IPS-20b (cell line): ENCODE results near the gene MAP3K9.
A peak's percentile ranks its signal among the peaks of the same experiment; 100 is the strongest.

Source experiments
- H3K27ac ChIP-seq: one replicate; pipeline ENCODE4 v1.5.1; 2013; ENCODE audit warnings: low read length
- H3K27me3 ChIP-seq: 2 replicates; pipeline ENCODE4 v1.6.1; 2013; ENCODE audit warnings: mild to moderate bottlenecking, low read length, inconsistent platforms; ENCODE audit not compliant: insufficient read depth
- H3K36me3 ChIP-seq: 2 replicates; pipeline ENCODE4 v1.6.1; 2013; ENCODE audit warnings: low read depth, mild to moderate bottlenecking, inconsistent platforms, low read length, moderate library complexity; ENCODE audit not compliant: insufficient read depth
- H3K4me1 ChIP-seq: 2 replicates; pipeline ENCODE4 v1.6.1; 2013; ENCODE audit warnings: mild to moderate bottlenecking, control low read depth, inconsistent platforms, low read length, moderate library complexity; ENCODE audit not compliant: insufficient read depth
- H3K4me3 ChIP-seq: 2 replicates; pipeline ENCODE4 v1.5.1; 2013; ENCODE audit warnings: mild to moderate bottlenecking, low read length, inconsistent platforms
- H3K9ac ChIP-seq: 2 replicates; pipeline ENCODE4 v1.6.1; 2013; ENCODE audit warnings: low read depth, mild to moderate bottlenecking, inconsistent platforms, low read length, moderate library complexity
- H3K9me3 ChIP-seq: 2 replicates; pipeline ENCODE4 v1.6.1; 2013; ENCODE audit warnings: mild to moderate bottlenecking, low read depth, low read length, inconsistent platforms; ENCODE audit not compliant: insufficient read depth

The MAP3K9 gene

DNA sequence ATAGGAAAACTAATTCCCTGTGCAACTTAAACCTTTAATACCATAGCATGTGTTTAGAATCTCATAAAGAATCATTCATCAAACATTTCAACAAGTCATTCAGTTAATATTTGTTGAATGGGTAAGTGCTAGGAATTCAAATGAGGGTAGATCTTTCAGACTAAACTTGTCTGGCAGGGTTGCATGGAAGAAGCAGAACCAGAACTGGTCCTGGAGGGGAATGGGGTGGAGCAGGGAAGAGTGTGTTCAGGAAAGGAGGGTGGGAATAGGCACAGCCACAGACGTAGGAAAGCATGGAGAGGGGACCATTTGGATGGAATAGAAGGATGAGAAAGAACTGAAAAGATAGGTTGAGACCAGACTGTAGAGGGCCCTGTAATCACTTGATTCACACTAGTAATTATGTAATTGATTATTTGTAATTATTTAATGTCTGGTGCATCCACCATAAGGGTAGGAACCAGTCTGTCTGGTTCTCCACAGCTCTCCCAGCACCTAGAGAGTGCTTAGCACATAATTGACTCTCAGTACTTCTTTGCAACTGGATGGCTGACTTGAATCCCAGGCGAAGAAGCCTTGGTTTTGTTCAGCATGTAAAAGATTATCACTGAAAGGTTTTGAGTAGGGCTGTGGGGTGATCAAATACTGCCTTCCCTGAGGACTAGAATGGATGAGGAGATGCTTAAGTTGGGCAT is 3.0 kb upstream of the MAP3K9 start:
- Histone ChIP-seq H3K4me1 (peaks cover 19% of the 10 kb centered on the region), H3K9ac (peak overlapping the region; percentile 26; the same call in 1 of the 2 replicates), H3K36me3 (no peaks in the 10 kb centered on the region)

GRCh38 chr14:70811578-70811977 is 2.3 kb upstream of the MAP3K9 start:
- Histone ChIP-seq H3K27ac (no peak overlapping the region), H3K9me3 (no peaks in the 10 kb centered on the region), H3K36me3 (no peaks in the 10 kb centered on the region), H3K27me3 (no peaks in the 10 kb centered on the region), H3K4me3 (peak overlapping the region; percentile 96), H3K4me1 (peaks cover 18% of the 10 kb centered on the region), H3K9ac (peak overlapping the region; percentile 26; the same call in 1 of the 2 replicates)

More for the DNA sequence above, 3.0 kb upstream of the MAP3K9 start:
- Histone ChIP-seq H3K9me3 (no peaks in the 10 kb centered on the region), H3K27ac (no peak overlapping the region), H3K27me3 (no peaks in the 10 kb centered on the region), H3K4me3 (peak overlapping the region; percentile 96)

- H3K9me3 ChIP-seq, result no peaks in the 10 kb centered on the region
- H3K4me1 ChIP-seq, result peaks cover 15% of the 10 kb centered on the region
- H3K27me3 ChIP-seq, result no peaks in the 10 kb centered on the region
- H3K4me3 ChIP-seq, result peak overlapping the region; percentile 96
- no peaks in the 10 kb centered on the region for H3K36me3 ChIP-seq
- H3K27ac ChIP-seq, result no peak overlapping the region
- H3K9ac ChIP-seq, result peak overlapping the region; percentile 94; the same call in 1 of the 2 replicates
Observed at GRCh38 chr14:70811050-70811449, 1.7 kb upstream of the MAP3K9 start.

GRCh38 chr14:70810621-70811020 is 1.3 kb upstream of the MAP3K9 start:
- peak overlapping the region; percentile 28 for H3K27ac ChIP-seq
- H3K27me3 ChIP-seq, result no peaks in the 10 kb centered on the region
- no peaks in the 10 kb centered on the region for H3K9me3 ChIP-seq
- peak overlapping the region; percentile 94 for H3K9ac ChIP-seq
- peak overlapping the region; percentile 96 for H3K4me3 ChIP-seq
- peaks cover 15% of the 10 kb centered on the region for H3K4me1 ChIP-seq
- H3K36me3 ChIP-seq, result no peaks in the 10 kb centered on the region

DNA sequence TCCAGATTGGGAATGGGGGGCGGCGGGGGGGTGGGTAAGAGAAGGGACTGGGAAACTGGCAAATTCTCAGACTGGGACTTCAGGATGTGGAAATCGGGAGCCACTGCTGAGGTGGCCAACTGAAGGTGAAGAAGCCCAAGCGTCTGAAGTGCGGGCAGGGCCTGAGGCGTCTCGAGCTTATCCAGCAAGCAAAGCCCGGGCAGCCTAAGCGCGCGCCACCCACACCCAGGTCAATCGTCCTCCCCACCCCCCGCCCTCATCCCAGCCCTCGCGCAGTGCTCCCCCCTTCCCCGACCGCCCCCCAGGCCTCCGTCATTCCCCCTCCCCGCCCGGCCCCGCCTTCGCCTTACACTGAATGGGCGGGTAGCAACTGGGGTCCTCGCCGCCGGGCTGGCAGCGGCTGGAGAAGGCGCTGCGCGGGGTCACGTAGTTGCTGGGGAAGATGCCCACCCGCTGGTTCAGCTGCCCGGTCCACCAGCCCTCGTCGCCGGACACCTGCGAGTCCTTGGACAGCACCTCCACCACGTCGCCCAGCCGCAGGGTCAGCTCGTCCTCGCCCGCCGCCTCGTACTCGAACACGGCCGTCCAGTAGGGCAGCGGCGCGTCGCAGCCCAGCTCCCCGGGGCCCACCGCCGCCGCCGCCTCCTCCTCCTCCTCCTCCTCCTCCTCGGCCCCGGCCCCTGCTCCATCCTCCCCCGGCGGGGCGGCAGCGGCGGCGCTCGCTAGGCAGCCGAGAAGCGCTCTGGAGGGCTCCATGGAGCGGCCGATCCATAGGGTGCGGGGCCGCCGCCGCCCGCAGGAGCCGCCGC is 693 bp downstream of the MAP3K9 start:
- no peak overlapping the region for H3K27ac ChIP-seq
- H3K9ac ChIP-seq, result peak overlapping the region; percentile 49; the same call in 1 of the 2 replicates
- no peaks in the 10 kb centered on the region for H3K27me3 ChIP-seq
- no peaks in the 10 kb centered on the region for H3K9me3 ChIP-seq
- peaks cover 15% of the 10 kb centered on the region for H3K4me1 ChIP-seq
- peak overlapping the region; percentile 70 for H3K4me3 ChIP-seq
- H3K36me3 ChIP-seq, result no peaks in the 10 kb centered on the region

DNA sequence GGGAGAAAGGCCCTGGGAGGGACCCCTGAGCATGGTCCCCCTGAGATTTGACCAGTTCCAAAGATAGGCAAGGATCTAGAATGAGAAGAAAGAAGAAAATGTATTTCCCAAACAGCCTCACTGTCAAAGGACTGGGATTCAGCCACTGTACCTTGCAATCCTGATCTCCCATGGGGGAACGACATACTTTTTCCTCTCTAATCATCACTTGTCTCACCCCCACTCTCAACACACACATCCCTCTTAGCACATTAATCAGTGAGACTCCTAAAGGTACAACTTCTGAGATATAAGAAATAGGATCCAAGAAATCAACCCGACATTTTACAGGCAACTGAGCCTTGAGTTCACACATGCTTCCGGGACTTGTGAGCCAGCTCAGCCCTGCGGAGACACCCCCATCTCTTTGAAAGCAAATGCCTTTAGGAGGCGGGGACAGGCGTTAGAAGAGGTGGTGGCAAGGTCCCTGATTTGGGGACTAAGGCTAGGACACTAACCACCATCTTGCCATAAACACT is 1.4 kb downstream of the MAP3K9 start:
- Histone ChIP-seq H3K9ac (peak overlapping the region; percentile 49; the same call in 1 of the 2 replicates), H3K9me3 (no peaks in the 10 kb centered on the region), H3K27me3 (no peaks in the 10 kb centered on the region), H3K4me3 (peak overlapping the region; percentile 70), H3K36me3 (no peaks in the 10 kb centered on the region), H3K4me1 (peaks cover 15% of the 10 kb centered on the region), H3K27ac (no peak overlapping the region)

- Histone ChIP-seq H3K9me3 (no peaks in the 10 kb centered on the region), H3K4me3 (no peak overlapping the region), H3K36me3 (peaks cover 13% of the 10 kb centered on the region), H3K4me1 (no peaks in the 10 kb centered on the region; the same call in 1 of the 2 replicates), H3K9ac (no peak overlapping the region), H3K27ac (no peak overlapping the region), H3K27me3 (no peaks in the 10 kb centered on the region)
Observed at GRCh38 chr14:70804556-70805162, 4.7 kb downstream of the MAP3K9 start.

- H3K4me1 ChIP-seq, result no peaks in the 10 kb centered on the region; the same call in 1 of the 2 replicates
- H3K9ac ChIP-seq, result no peak overlapping the region
- H3K36me3 ChIP-seq, result peaks cover 19% of the 10 kb centered on the region
- no peak overlapping the region for H3K4me3 ChIP-seq
- H3K27ac ChIP-seq, result no peak overlapping the region
- H3K27me3 ChIP-seq, result no peaks in the 10 kb centered on the region
- H3K9me3 ChIP-seq, result no peaks in the 10 kb centered on the region
Observed at GRCh38 chr14:70803321-70804310, 5.7 kb downstream of the MAP3K9 start.

DNA sequence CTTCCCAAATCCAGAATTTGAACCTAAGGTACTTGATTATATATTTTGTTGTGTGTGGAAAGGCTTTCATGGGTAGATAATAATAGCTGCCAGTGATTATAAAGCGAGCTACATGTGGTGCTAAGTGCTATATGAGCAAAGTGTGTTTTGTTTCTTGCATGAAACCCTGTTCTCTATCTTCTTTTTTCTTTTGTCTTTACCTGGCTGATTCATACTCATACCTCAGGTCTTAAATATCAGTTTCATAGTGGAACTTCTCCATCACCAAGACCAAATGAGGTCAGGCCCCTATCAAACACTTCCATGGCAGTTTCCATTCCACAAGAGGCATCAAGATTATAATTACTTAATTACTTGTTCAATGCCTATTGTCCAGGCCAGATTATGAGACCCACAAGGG is 6.9 kb downstream of the MAP3K9 start:
- Histone ChIP-seq H3K4me1 (no peaks in the 10 kb centered on the region; the same call in 1 of the 2 replicates), H3K36me3 (peaks cover 25% of the 10 kb centered on the region), H3K27ac (no peak overlapping the region), H3K4me3 (no peak overlapping the region), H3K9ac (no peak overlapping the region), H3K27me3 (no peaks in the 10 kb centered on the region), H3K9me3 (no peaks in the 10 kb centered on the region)

- H3K27me3 ChIP-seq, result no peaks in the 10 kb centered on the region
- no peaks in the 10 kb centered on the region; the same call in 1 of the 2 replicates for H3K4me1 ChIP-seq
- no peak overlapping the region for H3K4me3 ChIP-seq
- H3K9ac ChIP-seq, result no peak overlapping the region
- H3K9me3 ChIP-seq, result no peaks in the 10 kb centered on the region
- no peak overlapping the region for H3K27ac ChIP-seq
- H3K36me3 ChIP-seq, result peaks cover 25% of the 10 kb centered on the region
Observed at GRCh38 chr14:70801836-70802235, 7.5 kb downstream of the MAP3K9 start.
